HepG2 (cell line): ENCODE results near the gene C2orf42. TPM values are rescaled to one million over a fixed set of nuclear protein-coding genes. Genes with fewer than 3 reads are reported as not detected.

Experiments used
- HNRNPLL ChIP-seq: fragments of 200-400 bp; formaldehyde crosslinking; IDR thresholded peaks from 2 replicates; pipeline ENCODE4 v1.6.1; 2017; ENCODE audit warnings: mild to moderate bottlenecking, low read depth, low read length; ENCODE audit not compliant: poor library complexity, severe bottlenecking
- IRX3 ChIP-seq: sonication (generic); formaldehyde crosslinking; IDR thresholded peaks from 2 replicates; pipeline ENCODE4 v1.8.1; 2023; ENCODE audit warnings: mild to moderate bottlenecking, low read depth, missing genetic modification reagents, borderline replicate concordance
- ISX ChIP-seq: sonication (generic); formaldehyde crosslinking; conservative IDR thresholded peaks from 2 replicates; pipeline ENCODE4 v1.5.0; 2020; ENCODE audit warnings: missing genetic modification reagents
- KDM3A ChIP-seq: IDR thresholded peaks from 2 replicates; pipeline ENCODE4 v1.6.1; 2018; ENCODE audit warnings: low read depth, missing compliant biosample characterization
- NKX3-1 ChIP-seq: sonication (generic); formaldehyde crosslinking; IDR thresholded peaks from 2 replicates; pipeline ENCODE4 v1.5.0; 2020; ENCODE audit warnings: missing genetic modification reagents
- RELA ChIP-seq: sonication (generic); formaldehyde crosslinking; IDR thresholded peaks from 2 replicates; pipeline ENCODE4 v1.4.0; 2020; ENCODE audit warnings: missing genetic modification reagents
- SNAI1 ChIP-seq: sonication (generic); formaldehyde crosslinking; IDR thresholded peaks from 2 replicates; pipeline ENCODE4 v1.5.0; 2020; ENCODE audit warnings: mild to moderate bottlenecking, missing genetic modification reagents, borderline replicate concordance
- TRIM24 ChIP-seq: sonication (generic); formaldehyde crosslinking; IDR thresholded peaks from 2 replicates; pipeline ENCODE4 v1.8.0; 2022; ENCODE audit warnings: mild to moderate bottlenecking, missing genetic modification reagents
- ZNF160 ChIP-seq: sonication (generic); formaldehyde crosslinking; IDR thresholded peaks from 2 replicates; pipeline ENCODE4 v1.8.0; 2022; ENCODE audit warnings: mild to moderate bottlenecking, inconsistent platforms, missing genetic modification reagents
- polyA plus RNA-seq, 8 experiments: library from polyadenylated mRNA; depleted of rRNA in 3 of 8; stranded (reverse) in 7 of 8; unstranded in 1 of 8; fragments of >200 nt; fragmentation: Illumina TruSeq in 4 of 8; extraction: Trizol in 4 of 8; gene quantifications; 2 replicates each; pipeline versions ENCODE4 v1.2.1 to v1.2.3, GENCODE V29; 2011 to 2016; ENCODE audit warnings: low read depth in 4 of 8, missing spikeins in 1 of 8, mixed read lengths in 1 of 8; ENCODE audit not compliant: insufficient read depth in 1 of 8
- total RNA-seq, 5 experiments: library from RNA; depleted of rRNA; stranded (reverse); fragments of >200 nt; fragmentation: Illumina TruSeq; extraction: Trizol; gene quantifications; 2 replicates each; pipeline ENCODE4 v1.2.3, GENCODE V29; 2016; ENCODE audit warnings: low read depth in 1 of 5
- TF ChIP-seq, protein P1 (sequence below): sonication (generic); formaldehyde crosslinking; IDR thresholded peaks from 2 replicates; pipeline ENCODE4 v1.5.1; 2020; ENCODE audit warnings: missing genetic modification reagents, mild to moderate bottlenecking, borderline replicate concordance
- TF ChIP-seq, protein P2 (sequence below): sonication (generic); formaldehyde crosslinking; IDR thresholded peaks from 2 replicates; pipeline ENCODE4 v1.4.0; 2020; ENCODE audit warnings: mild to moderate bottlenecking, missing genetic modification reagents
- TF ChIP-seq, protein P3 (sequence below): sonication (generic); formaldehyde crosslinking; IDR thresholded peaks from 2 replicates; pipeline ENCODE4 v1.9.0; 2022; ENCODE audit warnings: missing genetic modification reagents, mild to moderate bottlenecking, borderline replicate concordance
- TF ChIP-seq, protein P4 (sequence below): IDR thresholded peaks from 2 replicates; pipeline ENCODE4 v1.6.1; 2018; ENCODE audit warnings: missing genetic modification reagents
- TF ChIP-seq, protein P5 (sequence below): IDR thresholded peaks from 2 replicates; pipeline ENCODE4 v1.4.0; 2020; ENCODE audit warnings: mild to moderate bottlenecking, missing genetic modification reagents

C2orf42 gene
- total and polyA plus RNA-seq, 2 of the 13 experiments (the other 11 are each of a cell fraction or from before 2014, with no cell fraction given): 9.3 to 9.9 TPM

DNA sequence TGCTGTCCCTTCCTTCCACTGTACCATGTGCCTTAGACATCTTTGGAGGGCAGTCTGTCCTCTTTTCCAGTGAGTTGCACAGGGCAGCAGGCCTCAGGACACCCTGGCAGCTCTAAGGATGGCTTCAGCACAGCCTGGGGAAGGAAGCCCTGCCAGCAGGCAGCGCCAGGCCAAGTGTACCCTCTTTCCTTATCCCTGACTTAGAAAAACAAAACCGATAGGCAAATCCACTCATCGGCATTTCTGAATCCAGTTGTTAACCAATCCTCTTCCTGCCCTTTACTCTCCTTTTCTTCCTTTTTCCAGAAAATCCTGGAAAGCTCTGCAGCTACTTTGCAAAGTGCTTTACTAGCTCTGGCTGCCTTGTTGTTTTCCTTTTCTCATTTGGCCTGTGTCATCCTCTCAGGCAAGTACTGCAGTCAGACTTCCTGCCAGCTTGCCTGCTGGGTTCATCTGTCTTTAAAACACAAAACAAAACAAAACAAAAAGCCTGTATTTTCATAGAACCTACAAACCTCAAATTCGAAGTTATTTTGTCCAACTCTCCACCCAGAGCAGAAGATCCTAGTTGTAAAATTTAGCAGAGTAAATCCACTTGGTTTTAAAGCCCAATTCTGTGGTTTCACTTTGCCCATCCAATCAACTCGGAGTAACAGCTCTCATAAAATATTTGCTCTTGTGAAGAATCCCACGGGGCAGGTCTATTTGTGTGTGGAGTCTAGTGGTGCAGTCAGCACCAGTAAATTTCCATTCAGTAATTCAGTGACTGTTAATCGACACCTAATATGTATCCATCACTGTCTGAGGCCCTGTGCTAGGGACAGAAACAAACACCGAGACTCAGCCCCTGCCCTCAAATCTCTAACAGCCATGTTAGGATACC is 58.3 kb downstream of the C2orf42 start (continued):
- TF ChIP-seq, protein P1, sequence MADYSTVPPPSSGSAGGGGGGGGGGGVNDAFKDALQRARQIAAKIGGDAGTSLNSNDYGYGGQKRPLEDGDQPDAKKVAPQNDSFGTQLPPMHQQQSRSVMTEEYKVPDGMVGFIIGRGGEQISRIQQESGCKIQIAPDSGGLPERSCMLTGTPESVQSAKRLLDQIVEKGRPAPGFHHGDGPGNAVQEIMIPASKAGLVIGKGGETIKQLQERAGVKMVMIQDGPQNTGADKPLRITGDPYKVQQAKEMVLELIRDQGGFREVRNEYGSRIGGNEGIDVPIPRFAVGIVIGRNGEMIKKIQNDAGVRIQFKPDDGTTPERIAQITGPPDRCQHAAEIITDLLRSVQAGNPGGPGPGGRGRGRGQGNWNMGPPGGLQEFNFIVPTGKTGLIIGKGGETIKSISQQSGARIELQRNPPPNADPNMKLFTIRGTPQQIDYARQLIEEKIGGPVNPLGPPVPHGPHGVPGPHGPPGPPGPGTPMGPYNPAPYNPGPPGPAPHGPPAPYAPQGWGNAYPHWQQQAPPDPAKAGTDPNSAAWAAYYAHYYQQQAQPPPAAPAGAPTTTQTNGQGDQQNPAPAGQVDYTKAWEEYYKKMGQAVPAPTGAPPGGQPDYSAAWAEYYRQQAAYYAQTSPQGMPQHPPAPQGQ: no peak
- TF ChIP-seq ISX (CRISPR knock-in tag) (0 out of 2 replicates have a peak, but pooled peaks have one; percentile 24), TRIM24 (CRISPR knock-in tag) (no peak), ZNF160 (no peak), NKX3-1 (0 out of 2 replicates have a peak, but pooled peaks have one; percentile 68), IRX3 (CRISPR knock-in tag) (no peak), KDM3A (CRISPR knock-in tag) (no peak), RELA (CRISPR knock-in tag) (no peak), SNAI1 (CRISPR knock-in tag) (no peak), HNRNPLL (no peak)
- TF ChIP-seq, protein P2, sequence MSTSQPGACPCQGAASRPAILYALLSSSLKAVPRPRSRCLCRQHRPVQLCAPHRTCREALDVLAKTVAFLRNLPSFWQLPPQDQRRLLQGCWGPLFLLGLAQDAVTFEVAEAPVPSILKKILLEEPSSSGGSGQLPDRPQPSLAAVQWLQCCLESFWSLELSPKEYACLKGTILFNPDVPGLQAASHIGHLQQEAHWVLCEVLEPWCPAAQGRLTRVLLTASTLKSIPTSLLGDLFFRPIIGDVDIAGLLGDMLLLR (CRISPR knock-in tag): no peak
- TF ChIP-seq, protein P3, sequence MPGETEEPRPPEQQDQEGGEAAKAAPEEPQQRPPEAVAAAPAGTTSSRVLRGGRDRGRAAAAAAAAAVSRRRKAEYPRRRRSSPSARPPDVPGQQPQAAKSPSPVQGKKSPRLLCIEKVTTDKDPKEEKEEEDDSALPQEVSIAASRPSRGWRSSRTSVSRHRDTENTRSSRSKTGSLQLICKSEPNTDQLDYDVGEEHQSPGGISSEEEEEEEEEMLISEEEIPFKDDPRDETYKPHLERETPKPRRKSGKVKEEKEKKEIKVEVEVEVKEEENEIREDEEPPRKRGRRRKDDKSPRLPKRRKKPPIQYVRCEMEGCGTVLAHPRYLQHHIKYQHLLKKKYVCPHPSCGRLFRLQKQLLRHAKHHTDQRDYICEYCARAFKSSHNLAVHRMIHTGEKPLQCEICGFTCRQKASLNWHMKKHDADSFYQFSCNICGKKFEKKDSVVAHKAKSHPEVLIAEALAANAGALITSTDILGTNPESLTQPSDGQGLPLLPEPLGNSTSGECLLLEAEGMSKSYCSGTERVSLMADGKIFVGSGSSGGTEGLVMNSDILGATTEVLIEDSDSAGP: no peak
- TF ChIP-seq, protein P4, sequence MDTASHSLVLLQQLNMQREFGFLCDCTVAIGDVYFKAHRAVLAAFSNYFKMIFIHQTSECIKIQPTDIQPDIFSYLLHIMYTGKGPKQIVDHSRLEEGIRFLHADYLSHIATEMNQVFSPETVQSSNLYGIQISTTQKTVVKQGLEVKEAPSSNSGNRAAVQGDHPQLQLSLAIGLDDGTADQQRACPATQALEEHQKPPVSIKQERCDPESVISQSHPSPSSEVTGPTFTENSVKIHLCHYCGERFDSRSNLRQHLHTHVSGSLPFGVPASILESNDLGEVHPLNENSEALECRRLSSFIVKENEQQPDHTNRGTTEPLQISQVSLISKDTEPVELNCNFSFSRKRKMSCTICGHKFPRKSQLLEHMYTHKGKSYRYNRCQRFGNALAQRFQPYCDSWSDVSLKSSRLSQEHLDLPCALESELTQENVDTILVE (CRISPR knock-in tag): peak; percentile 62; the same call in 1 of the 2 replicates
- TF ChIP-seq, protein P5, sequence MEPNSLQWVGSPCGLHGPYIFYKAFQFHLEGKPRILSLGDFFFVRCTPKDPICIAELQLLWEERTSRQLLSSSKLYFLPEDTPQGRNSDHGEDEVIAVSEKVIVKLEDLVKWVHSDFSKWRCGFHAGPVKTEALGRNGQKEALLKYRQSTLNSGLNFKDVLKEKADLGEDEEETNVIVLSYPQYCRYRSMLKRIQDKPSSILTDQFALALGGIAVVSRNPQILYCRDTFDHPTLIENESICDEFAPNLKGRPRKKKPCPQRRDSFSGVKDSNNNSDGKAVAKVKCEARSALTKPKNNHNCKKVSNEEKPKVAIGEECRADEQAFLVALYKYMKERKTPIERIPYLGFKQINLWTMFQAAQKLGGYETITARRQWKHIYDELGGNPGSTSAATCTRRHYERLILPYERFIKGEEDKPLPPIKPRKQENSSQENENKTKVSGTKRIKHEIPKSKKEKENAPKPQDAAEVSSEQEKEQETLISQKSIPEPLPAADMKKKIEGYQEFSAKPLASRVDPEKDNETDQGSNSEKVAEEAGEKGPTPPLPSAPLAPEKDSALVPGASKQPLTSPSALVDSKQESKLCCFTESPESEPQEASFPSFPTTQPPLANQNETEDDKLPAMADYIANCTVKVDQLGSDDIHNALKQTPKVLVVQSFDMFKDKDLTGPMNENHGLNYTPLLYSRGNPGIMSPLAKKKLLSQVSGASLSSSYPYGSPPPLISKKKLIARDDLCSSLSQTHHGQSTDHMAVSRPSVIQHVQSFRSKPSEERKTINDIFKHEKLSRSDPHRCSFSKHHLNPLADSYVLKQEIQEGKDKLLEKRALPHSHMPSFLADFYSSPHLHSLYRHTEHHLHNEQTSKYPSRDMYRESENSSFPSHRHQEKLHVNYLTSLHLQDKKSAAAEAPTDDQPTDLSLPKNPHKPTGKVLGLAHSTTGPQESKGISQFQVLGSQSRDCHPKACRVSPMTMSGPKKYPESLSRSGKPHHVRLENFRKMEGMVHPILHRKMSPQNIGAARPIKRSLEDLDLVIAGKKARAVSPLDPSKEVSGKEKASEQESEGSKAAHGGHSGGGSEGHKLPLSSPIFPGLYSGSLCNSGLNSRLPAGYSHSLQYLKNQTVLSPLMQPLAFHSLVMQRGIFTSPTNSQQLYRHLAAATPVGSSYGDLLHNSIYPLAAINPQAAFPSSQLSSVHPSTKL (CRISPR knock-in tag): no peak
